ENCODE measurements around the gene ACTN4.

DNA sequence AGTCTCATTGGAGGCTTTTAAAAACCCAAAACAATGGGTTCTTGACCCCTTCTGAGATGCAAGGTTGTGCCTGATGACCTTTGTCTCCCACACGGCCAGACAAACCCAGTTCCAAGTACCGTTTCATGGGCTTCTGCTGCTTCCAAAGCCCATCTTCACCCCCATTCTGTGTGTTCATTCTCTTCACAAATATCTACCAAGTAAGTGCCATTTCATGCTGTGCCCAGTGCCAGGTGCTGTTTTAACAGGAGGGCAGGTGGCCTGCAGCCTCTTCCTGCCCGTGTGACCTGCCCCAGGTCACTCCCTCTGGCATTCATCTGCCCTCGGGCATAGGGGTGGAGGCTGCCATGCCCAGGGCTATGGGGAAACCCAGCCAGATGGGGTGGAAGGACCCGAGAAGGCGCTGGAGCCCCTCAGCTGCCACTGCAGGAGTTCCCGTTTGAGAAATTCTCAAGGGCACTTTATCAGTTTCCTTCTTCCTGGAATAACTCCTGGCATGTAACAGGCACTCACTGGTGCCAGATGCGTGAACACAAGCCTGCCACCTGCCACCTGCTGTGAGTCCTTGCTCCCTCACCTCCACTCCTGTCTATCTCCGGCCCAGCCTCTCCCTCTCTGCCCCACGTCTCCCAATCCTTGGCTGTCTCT, 84.3 kb downstream of the ACTN4 start:
- TF ChIP-seq, protein P1, sequence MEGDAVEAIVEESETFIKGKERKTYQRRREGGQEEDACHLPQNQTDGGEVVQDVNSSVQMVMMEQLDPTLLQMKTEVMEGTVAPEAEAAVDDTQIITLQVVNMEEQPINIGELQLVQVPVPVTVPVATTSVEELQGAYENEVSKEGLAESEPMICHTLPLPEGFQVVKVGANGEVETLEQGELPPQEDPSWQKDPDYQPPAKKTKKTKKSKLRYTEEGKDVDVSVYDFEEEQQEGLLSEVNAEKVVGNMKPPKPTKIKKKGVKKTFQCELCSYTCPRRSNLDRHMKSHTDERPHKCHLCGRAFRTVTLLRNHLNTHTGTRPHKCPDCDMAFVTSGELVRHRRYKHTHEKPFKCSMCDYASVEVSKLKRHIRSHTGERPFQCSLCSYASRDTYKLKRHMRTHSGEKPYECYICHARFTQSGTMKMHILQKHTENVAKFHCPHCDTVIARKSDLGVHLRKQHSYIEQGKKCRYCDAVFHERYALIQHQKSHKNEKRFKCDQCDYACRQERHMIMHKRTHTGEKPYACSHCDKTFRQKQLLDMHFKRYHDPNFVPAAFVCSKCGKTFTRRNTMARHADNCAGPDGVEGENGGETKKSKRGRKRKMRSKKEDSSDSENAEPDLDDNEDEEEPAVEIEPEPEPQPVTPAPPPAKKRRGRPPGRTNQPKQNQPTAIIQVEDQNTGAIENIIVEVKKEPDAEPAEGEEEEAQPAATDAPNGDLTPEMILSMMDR (conservative IDR thresholded peaks at IDR 0.05): no peak
- no peak for TF ChIP-seq ZFX (IDR thresholded peaks at IDR 0.05)

All from C4-2B (cell line).